H9 (cell line): Measurements from ENCODE around the gene TSPAN4. TPM values are rescaled to one million over a fixed set of nuclear protein-coding genes. Genes with fewer than 3 reads are reported as not detected.

Source experiments
- DNase-seq: peaks from one replicate; pipeline ENCODE4 v3.0.0-alpha.2; 2017
- H2AFZ ChIP-seq: one replicate; pipeline ENCODE4 v1.6.1; 2013; ENCODE audit warnings: mild to moderate bottlenecking, low read length, control low read depth, moderate library complexity
- H2AK5ac ChIP-seq: 2 replicates; pipeline ENCODE4 v1.6.1; 2013; ENCODE audit warnings: low read length, control low read depth, mixed read lengths; ENCODE audit not compliant: insufficient read length
- H2BK120ac ChIP-seq: one replicate; pipeline ENCODE4 v1.6.1; 2013; ENCODE audit warnings: low read depth, mild to moderate bottlenecking, low read length, control low read depth, inconsistent platforms; ENCODE audit not compliant: poor library complexity, severe bottlenecking
- H2BK12ac ChIP-seq: 2 replicates; pipeline ENCODE4 v1.6.1; 2013; ENCODE audit warnings: low read length, control low read depth, mixed read lengths, low read depth; ENCODE audit not compliant: insufficient read length
- H2BK15ac ChIP-seq: 2 replicates; pipeline ENCODE4 v1.6.1; 2013; ENCODE audit warnings: low read depth, low read length, control low read depth
- H2BK20ac ChIP-seq: one replicate; pipeline ENCODE4 v1.6.1; 2013; ENCODE audit warnings: low read depth, mild to moderate bottlenecking, low read length, control low read depth, inconsistent platforms; ENCODE audit not compliant: poor library complexity, severe bottlenecking
- H2BK5ac ChIP-seq: 2 replicates; pipeline ENCODE4 v1.6.1; 2013; ENCODE audit warnings: low read length, control low read depth, mixed read lengths; ENCODE audit not compliant: insufficient read length
- H3K14ac ChIP-seq: 2 replicates; pipeline ENCODE4 v1.6.1; 2013; ENCODE audit warnings: low read length, control low read depth; ENCODE audit not compliant: insufficient read depth
- H3K18ac ChIP-seq: 2 replicates; pipeline ENCODE4 v1.6.1; 2013; ENCODE audit warnings: low read depth, mild to moderate bottlenecking, mixed read lengths, low read length, control low read depth; ENCODE audit not compliant: insufficient read length
- H3K23ac ChIP-seq: 2 replicates; pipeline ENCODE4 v1.6.1; 2013; ENCODE audit warnings: low read length, control low read depth, mixed read lengths, low read depth; ENCODE audit not compliant: insufficient read length
- H3K23me2 ChIP-seq: 2 replicates; pipeline ENCODE4 v1.6.1; 2013; ENCODE audit warnings: low read depth, mild to moderate bottlenecking, mixed read lengths, low read length, control low read depth; ENCODE audit not compliant: insufficient read length, poor library complexity, severe bottlenecking
- H3K27ac ChIP-seq: 2 replicates; pipeline ENCODE4 v1.5.1; 2013; ENCODE audit warnings: low read length, control low read depth, mixed read lengths, low read depth; ENCODE audit not compliant: insufficient read length
- H3K27me3 ChIP-seq: 2 replicates; pipeline ENCODE4 v1.6.1; 2013; ENCODE audit warnings: low read length, control low read depth, inconsistent platforms; ENCODE audit not compliant: insufficient read depth
- H3K4ac ChIP-seq: 2 replicates; pipeline ENCODE4 v1.6.1; 2013; ENCODE audit warnings: low read depth, mild to moderate bottlenecking, control low read depth, inconsistent platforms, low read length, moderate library complexity
- H3K4me1 ChIP-seq: 2 replicates; pipeline ENCODE4 v1.6.1; 2013; ENCODE audit warnings: low read length, control low read depth, inconsistent platforms; ENCODE audit not compliant: insufficient read depth
- H3K4me2 ChIP-seq: 2 replicates; pipeline ENCODE4 v1.6.1; 2013; ENCODE audit warnings: low read length, control low read depth, mixed read lengths; ENCODE audit not compliant: insufficient read length, insufficient read depth
- H3K56ac ChIP-seq: 2 replicates; pipeline ENCODE4 v1.6.1; 2013; ENCODE audit warnings: low read depth, mild to moderate bottlenecking, mixed read lengths, low read length, control low read depth; ENCODE audit not compliant: insufficient read length
- H3K79me1 ChIP-seq: 2 replicates; pipeline ENCODE4 v1.6.1; 2013; ENCODE audit warnings: low read depth, mild to moderate bottlenecking, moderate library complexity, low read length, control low read depth, inconsistent platforms; ENCODE audit not compliant: insufficient read depth, poor library complexity, severe bottlenecking
- H3K79me2 ChIP-seq: 2 replicates; pipeline ENCODE4 v1.6.1; 2013; ENCODE audit warnings: low read length, control low read depth, inconsistent platforms; ENCODE audit not compliant: insufficient read depth
- H3K9ac ChIP-seq: 2 replicates; pipeline ENCODE4 v1.6.1; 2013; ENCODE audit warnings: low read length, control low read depth, mixed read lengths; ENCODE audit not compliant: insufficient read length; ENCODE audit errors: extremely low read depth
- H3K9me3 ChIP-seq: one replicate; pipeline ENCODE4 v1.6.1; 2013; ENCODE audit warnings: low read depth, low read length, inconsistent platforms; ENCODE audit not compliant: control insufficient read depth
- H3T11ph ChIP-seq: one replicate; pipeline ENCODE4 v1.6.1; 2013; ENCODE audit warnings: mild to moderate bottlenecking, low read length, control low read depth, inconsistent platforms
- H4K20me1 ChIP-seq: one replicate; pipeline ENCODE4 v1.6.1; 2013; ENCODE audit not compliant: control insufficient read depth, insufficient read length, insufficient read depth
- H4K5ac ChIP-seq: 2 replicates; pipeline ENCODE4 v1.6.1; 2013; ENCODE audit warnings: low read depth, mild to moderate bottlenecking, mixed read lengths, low read length, control low read depth; ENCODE audit not compliant: insufficient read length
- H4K8ac ChIP-seq: replicated peaks from 2 replicates; pipeline ENCODE4 v1.6.1; 2013; ENCODE audit warnings: low read length, control low read depth, mixed read lengths, low read depth; ENCODE audit not compliant: insufficient read length
- H4K91ac ChIP-seq: 2 replicates; pipeline ENCODE4 v1.6.1; 2013; ENCODE audit warnings: low read depth, mild to moderate bottlenecking, moderate library complexity, mixed read lengths, low read length, control low read depth; ENCODE audit not compliant: insufficient read length
- H3K27ac Mint-ChIP-seq, 3 experiments: 2 replicates in 2 of 3; 3 replicates in 1 of 3; pipeline ENCODE4 v1.8.0; 2020 to 2021; ENCODE audit warnings: mixed read lengths in 3 of 3, mild to moderate bottlenecking in 1 of 3, moderate library complexity in 1 of 3
- H3K27me3 Mint-ChIP-seq: 2 replicates; pipeline ENCODE4 v1.8.0; 2021; ENCODE audit warnings: low read depth, mild to moderate bottlenecking, moderate library complexity, mixed read lengths
- H3K36me3 Mint-ChIP-seq, 3 experiments: 2 replicates in 2 of 3; 3 replicates in 1 of 3; pipeline ENCODE4 v1.8.0; 2020 to 2021; ENCODE audit warnings: low read depth in 3 of 3, mixed read lengths in 3 of 3; ENCODE audit not compliant: insufficient read depth in 1 of 3
- H3K4me1 Mint-ChIP-seq, 2 experiments: 2 replicates each; pipeline ENCODE4 v1.8.0; 2020; ENCODE audit warnings: mixed read lengths in 2 of 2
- H3K4me3 Mint-ChIP-seq, 2 experiments: 2 replicates in 1 of 2; 3 replicates in 1 of 2; pipeline ENCODE4 v1.8.0; 2020 to 2021; ENCODE audit warnings: mild to moderate bottlenecking in 2 of 2, mixed read lengths in 2 of 2, moderate library complexity in 1 of 2
- H3K9me3 Mint-ChIP-seq, 2 experiments: 2 replicates in 1 of 2; 3 replicates in 1 of 2; pipeline ENCODE4 v1.8.0; 2020; ENCODE audit warnings: mild to moderate bottlenecking in 2 of 2, mixed read lengths in 2 of 2, moderate library complexity in 1 of 2
- CTCF ChIP-seq: fragments of 200-600 bp; sonication (generic); conservative IDR thresholded peaks from 3 replicates; pipeline ENCODE4 v1.8.0; 2021; ENCODE audit warnings: antibody characterized with exemption, mild to moderate bottlenecking
- WGBS: extraction: QIAGEN DNeasy Blood & Tissue Kit; methylation state at CpG from one replicate; pipeline ENCODE4 v1.1.7; 2013; ENCODE audit warnings: missing lambda C conversion rate, low lambda C conversion rate, mixed read lengths; ENCODE audit not compliant: insufficient read length; ENCODE audit errors: extremely low coverage; 5-methylcytosine and 5-hydroxymethylcytosine counted together
- total RNA-seq: library from RNA; stranded (reverse); gene quantifications from 2 replicates; pipeline ENCODE4 v1.2.1, GENCODE V29; 2021

TSPAN4 gene
- total RNA-seq, 1 experiment from 2014 or later = 64.6 TPM

GRCh38 chr11:853682-854448 lies 11.2 kb downstream of the TSPAN4 start:
- WGBS = no CpG with 5 or more reads among the region's 27 CpGs
- no peak overlapping the region for H4K5ac ChIP-seq
- DNase-seq = no peak
- H3K27me3 ChIP-seq = no peaks in the 10 kb centered on the region
- no peak overlapping the region for H2BK15ac ChIP-seq
- H4K8ac ChIP-seq = no peak overlapping the region
- H3K4me3 Mint-ChIP-seq = no peak overlapping the region
- no peak overlapping the region for H2BK20ac ChIP-seq
- H3K56ac ChIP-seq = no peak overlapping the region
- H2AFZ ChIP-seq = no peak overlapping the region
- no peaks in the 10 kb centered on the region for H3K79me2 ChIP-seq
- H3K4me1 Mint-ChIP-seq = peaks cover 8 to 48% of the 10 kb centered on the region in 2 experiments
- H3K79me1 ChIP-seq = no peaks in the 10 kb centered on the region
- no peaks in the 10 kb centered on the region for H4K20me1 ChIP-seq
- H3K36me3 Mint-ChIP-seq = peaks cover 0 to 6% (median 0%) of the 10 kb centered on the region in 3 experiments; a peak in 3 of 7 replicates
- H3K23ac ChIP-seq = no peak overlapping the region
- TF ChIP-seq CTCF = no peak
- H3K23me2 ChIP-seq = peaks cover 12% of the 10 kb centered on the region
- H2AK5ac ChIP-seq = no peak overlapping the region
- peaks cover 7% of the 10 kb centered on the region for H3K27me3 Mint-ChIP-seq
- H4K91ac ChIP-seq = no peak overlapping the region
- H3K9ac ChIP-seq = no peak overlapping the region
- H2BK12ac ChIP-seq = no peak overlapping the region
- no peak overlapping the region for H3K4ac ChIP-seq
- no peak overlapping the region for H3K4me2 ChIP-seq
- no peak overlapping the region for H3K27ac Mint-ChIP-seq
- H3K27ac ChIP-seq = no peak overlapping the region
- no peaks in the 10 kb centered on the region for H3K9me3 ChIP-seq
- no peaks in the 10 kb centered on the region for H3K4me1 ChIP-seq
- H3K14ac ChIP-seq = no peak overlapping the region
- H3K18ac ChIP-seq = no peak overlapping the region
- H3K9me3 Mint-ChIP-seq = no peaks in the 10 kb centered on the region
- no peak overlapping the region for H3T11ph ChIP-seq
- no peak overlapping the region for H2BK5ac ChIP-seq
- no peak overlapping the region for H2BK120ac ChIP-seq
